Nephron progenitor cell (in vitro differentiated cells): ENCODE results near the gene CDK11B.
A peak's percentile ranks its signal among the peaks of the same experiment; 100 is the strongest.
"Not testable (repeated sequence)": the region's sequence is repeated elsewhere in the genome, so short reads cannot be mapped to it uniquely, and the experiment has no call there.

ENCODE experiments used
- DNase-seq: peaks from one replicate; pipeline ENCODE4 v3.0.0; 2021
- H3K27ac Mint-ChIP-seq: 2 replicates; pipeline ENCODE4 v1.8.0; 2021; ENCODE audit warnings: mild to moderate bottlenecking, moderate library complexity, mixed read lengths
- H3K27me3 Mint-ChIP-seq: 2 replicates; pipeline ENCODE4 v1.8.0; 2021; ENCODE audit warnings: mild to moderate bottlenecking, low read depth, mixed read lengths; ENCODE audit not compliant: poor library complexity
- H3K36me3 Mint-ChIP-seq: 2 replicates; pipeline ENCODE4 v1.8.0; 2021; ENCODE audit warnings: low read depth, mixed read lengths
- H3K4me1 Mint-ChIP-seq: 2 replicates; pipeline ENCODE4 v1.8.0; 2021; ENCODE audit warnings: mixed read lengths
- H3K4me3 Mint-ChIP-seq: 2 replicates; pipeline ENCODE4 v1.8.0; 2021; ENCODE audit warnings: mild to moderate bottlenecking, moderate library complexity, mixed read lengths
- H3K9me3 Mint-ChIP-seq: 2 replicates; pipeline ENCODE4 v1.8.0; 2021; ENCODE audit warnings: mild to moderate bottlenecking, moderate library complexity, mixed read lengths
- TF ChIP-seq, protein P1 (sequence below): fragments of 200-600 bp; sonication (generic); IDR thresholded peaks from 2 replicates; pipeline ENCODE4 v1.5.0; 2021; ENCODE audit warnings: antibody characterized with exemption

The CDK11B gene

DNA sequence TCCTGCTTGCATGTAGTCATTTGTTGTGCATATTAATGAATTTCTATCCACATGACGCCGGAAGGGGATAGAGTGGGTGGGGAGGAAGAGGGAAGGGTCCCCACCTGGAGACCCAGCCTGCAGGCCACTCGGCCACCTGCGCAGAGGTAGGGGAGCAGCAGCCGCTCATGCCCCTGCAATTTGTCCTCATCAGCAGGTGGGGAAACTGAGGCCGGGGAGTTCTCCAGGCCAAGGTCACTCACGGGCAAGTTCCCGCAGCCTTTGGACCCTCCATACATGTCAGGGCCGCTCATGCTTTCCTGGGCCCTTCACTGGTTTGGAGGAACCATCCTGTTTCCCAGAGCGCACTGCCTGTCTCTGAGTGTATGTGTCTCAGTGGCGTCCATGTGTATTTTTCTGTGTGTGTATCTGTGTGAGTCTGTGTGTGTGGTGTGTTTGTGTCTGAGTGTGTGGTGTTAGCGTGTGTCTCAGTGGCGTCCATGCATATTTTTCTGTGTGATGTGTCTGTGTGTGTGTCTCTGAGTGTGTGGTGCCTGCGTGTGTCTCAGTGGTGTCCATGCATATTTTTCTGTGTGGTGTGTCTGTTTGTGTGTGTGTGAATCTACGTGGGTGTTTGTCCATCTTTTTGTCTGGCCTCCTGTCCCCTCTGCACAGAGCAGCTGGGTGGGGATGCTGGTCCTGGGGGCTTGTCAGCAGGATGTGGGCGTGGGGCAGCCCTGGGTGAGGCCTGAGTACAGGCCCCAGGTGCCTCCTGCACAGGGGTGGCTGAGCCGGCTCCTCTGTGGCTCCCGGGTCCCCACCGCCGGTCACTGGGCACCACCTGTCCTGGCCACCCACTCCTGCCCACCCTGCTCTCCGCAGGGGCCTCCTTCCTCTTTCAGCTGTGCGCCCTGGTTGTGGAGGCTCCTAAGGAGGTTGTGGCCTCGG is 37.9 kb upstream of the CDK11B start:
- not testable (repeated sequence) for H3K4me1 Mint-ChIP-seq, H3K27me3 Mint-ChIP-seq, DNase-seq, H3K9me3 Mint-ChIP-seq, H3K36me3 Mint-ChIP-seq, H3K4me3 Mint-ChIP-seq
- H3K27ac Mint-ChIP-seq = peak overlapping the region; percentile 1

GRCh38 chr1:1692714-1693647 is 34.2 kb upstream of the CDK11B start, which contains the start of gene SLC35E2B:
SLC35E2B (minus strand) TSS chr1:1692795; CDS start chr1:1676699, 16,096 bp downstream.
- not testable (repeated sequence) for H3K4me1 Mint-ChIP-seq, H3K9me3 Mint-ChIP-seq, H3K27me3 Mint-ChIP-seq
- H3K36me3 Mint-ChIP-seq = peaks cover 15% of the 10 kb centered on the region
- DNase-seq = peak; percentile 94
- H3K4me3 Mint-ChIP-seq = peak within 1 kb of the TSS; percentile 78
- H3K27ac Mint-ChIP-seq = peak within 1 kb of the TSS; percentile 100

GRCh38 chr1:1692324-1692713 is 33.5 kb upstream of the CDK11B start:
- peak; percentile 72 for DNase-seq
- H3K9me3 Mint-ChIP-seq, H3K4me1 Mint-ChIP-seq, H3K27me3 Mint-ChIP-seq, H3K27ac Mint-ChIP-seq: not testable (repeated sequence)
- H3K36me3 Mint-ChIP-seq = peaks cover 19% of the 10 kb centered on the region
- peak overlapping the region; percentile 60 for H3K4me3 Mint-ChIP-seq

DNA sequence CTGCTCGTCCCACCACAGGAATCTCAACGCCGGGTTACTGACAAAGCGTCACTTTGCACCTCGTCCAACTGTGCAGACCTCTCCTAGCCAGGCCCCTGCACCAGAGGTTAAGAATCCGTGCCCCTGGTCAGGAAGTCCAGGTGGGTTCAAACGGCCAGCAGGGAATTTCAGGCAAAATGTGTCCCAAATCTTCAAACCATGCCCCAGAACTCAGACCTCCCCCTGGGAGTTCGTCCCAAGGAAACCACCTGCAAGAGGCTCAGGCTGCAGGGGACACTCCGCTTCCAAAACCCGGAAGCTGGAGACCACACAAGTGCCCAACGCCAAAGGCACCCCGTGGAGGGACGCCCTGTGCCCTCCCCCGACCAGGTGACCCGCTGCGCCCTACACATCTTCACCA is 32.6 kb upstream of the CDK11B start:
- not testable (repeated sequence) for H3K27ac Mint-ChIP-seq, H3K4me3 Mint-ChIP-seq, H3K27me3 Mint-ChIP-seq, H3K9me3 Mint-ChIP-seq, DNase-seq
- Mint-ChIP-seq H3K4me1 (peaks cover 13% of the 10 kb centered on the region), H3K36me3 (peaks cover 19% of the 10 kb centered on the region)

- Mint-ChIP-seq H3K4me1 (peaks cover 22% of the 10 kb centered on the region), H3K36me3 (peaks cover 24% of the 10 kb centered on the region), H3K4me3 (peak overlapping the region; percentile 74)
- H3K27ac Mint-ChIP-seq, H3K27me3 Mint-ChIP-seq, DNase-seq, H3K9me3 Mint-ChIP-seq: not testable (repeated sequence)
These were observed 30.7 kb upstream of the CDK11B start for GRCh38 chr1:1689526-1689925.

- no peaks in the 10 kb centered on the region for H3K9me3 Mint-ChIP-seq
- TF ChIP-seq, protein P1, sequence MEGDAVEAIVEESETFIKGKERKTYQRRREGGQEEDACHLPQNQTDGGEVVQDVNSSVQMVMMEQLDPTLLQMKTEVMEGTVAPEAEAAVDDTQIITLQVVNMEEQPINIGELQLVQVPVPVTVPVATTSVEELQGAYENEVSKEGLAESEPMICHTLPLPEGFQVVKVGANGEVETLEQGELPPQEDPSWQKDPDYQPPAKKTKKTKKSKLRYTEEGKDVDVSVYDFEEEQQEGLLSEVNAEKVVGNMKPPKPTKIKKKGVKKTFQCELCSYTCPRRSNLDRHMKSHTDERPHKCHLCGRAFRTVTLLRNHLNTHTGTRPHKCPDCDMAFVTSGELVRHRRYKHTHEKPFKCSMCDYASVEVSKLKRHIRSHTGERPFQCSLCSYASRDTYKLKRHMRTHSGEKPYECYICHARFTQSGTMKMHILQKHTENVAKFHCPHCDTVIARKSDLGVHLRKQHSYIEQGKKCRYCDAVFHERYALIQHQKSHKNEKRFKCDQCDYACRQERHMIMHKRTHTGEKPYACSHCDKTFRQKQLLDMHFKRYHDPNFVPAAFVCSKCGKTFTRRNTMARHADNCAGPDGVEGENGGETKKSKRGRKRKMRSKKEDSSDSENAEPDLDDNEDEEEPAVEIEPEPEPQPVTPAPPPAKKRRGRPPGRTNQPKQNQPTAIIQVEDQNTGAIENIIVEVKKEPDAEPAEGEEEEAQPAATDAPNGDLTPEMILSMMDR = no peak
- no peak for DNase-seq
- no peaks in the 10 kb centered on the region for H3K27me3 Mint-ChIP-seq
- peak overlapping the region; percentile 84 for H3K27ac Mint-ChIP-seq
- H3K36me3 Mint-ChIP-seq = peaks cover 32% of the 10 kb centered on the region
- H3K4me1 Mint-ChIP-seq = peaks cover 37% of the 10 kb centered on the region
- H3K4me3 Mint-ChIP-seq = no peak overlapping the region
These were observed 29.0 kb upstream of the CDK11B start for GRCh38 chr1:1687846-1688245.

GRCh38 chr1:1684031-1684681 is 25.4 kb upstream of the CDK11B start:
- TF ChIP-seq, protein P1 = no peak
- DNase-seq = no peak
- H3K27me3 Mint-ChIP-seq = no peaks in the 10 kb centered on the region
- peaks cover 50% of the 10 kb centered on the region for H3K4me1 Mint-ChIP-seq
- H3K4me3 Mint-ChIP-seq = no peak overlapping the region
- peak overlapping the region; percentile 71 for H3K27ac Mint-ChIP-seq
- no peaks in the 10 kb centered on the region for H3K9me3 Mint-ChIP-seq
- peaks cover 33% of the 10 kb centered on the region for H3K36me3 Mint-ChIP-seq
